Femur (tissue), 1 donor: ENCODE measurements around the gene DNAJC1.
"Not testable (repeated sequence)": the region's sequence is repeated elsewhere in the genome, so short reads cannot be mapped to it uniquely, and the experiment has no call there.

Experiments
- DNase-seq: peaks from one replicate; pipeline ENCODE4 v3.0.0-alpha.2; 2017

The DNAJC1 gene, protein sequence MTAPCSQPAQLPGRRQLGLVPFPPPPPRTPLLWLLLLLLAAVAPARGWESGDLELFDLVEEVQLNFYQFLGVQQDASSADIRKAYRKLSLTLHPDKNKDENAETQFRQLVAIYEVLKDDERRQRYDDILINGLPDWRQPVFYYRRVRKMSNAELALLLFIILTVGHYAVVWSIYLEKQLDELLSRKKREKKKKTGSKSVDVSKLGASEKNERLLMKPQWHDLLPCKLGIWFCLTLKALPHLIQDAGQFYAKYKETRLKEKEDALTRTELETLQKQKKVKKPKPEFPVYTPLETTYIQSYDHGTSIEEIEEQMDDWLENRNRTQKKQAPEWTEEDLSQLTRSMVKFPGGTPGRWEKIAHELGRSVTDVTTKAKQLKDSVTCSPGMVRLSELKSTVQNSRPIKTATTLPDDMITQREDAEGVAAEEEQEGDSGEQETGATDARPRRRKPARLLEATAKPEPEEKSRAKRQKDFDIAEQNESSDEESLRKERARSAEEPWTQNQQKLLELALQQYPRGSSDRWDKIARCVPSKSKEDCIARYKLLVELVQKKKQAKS

DNA sequence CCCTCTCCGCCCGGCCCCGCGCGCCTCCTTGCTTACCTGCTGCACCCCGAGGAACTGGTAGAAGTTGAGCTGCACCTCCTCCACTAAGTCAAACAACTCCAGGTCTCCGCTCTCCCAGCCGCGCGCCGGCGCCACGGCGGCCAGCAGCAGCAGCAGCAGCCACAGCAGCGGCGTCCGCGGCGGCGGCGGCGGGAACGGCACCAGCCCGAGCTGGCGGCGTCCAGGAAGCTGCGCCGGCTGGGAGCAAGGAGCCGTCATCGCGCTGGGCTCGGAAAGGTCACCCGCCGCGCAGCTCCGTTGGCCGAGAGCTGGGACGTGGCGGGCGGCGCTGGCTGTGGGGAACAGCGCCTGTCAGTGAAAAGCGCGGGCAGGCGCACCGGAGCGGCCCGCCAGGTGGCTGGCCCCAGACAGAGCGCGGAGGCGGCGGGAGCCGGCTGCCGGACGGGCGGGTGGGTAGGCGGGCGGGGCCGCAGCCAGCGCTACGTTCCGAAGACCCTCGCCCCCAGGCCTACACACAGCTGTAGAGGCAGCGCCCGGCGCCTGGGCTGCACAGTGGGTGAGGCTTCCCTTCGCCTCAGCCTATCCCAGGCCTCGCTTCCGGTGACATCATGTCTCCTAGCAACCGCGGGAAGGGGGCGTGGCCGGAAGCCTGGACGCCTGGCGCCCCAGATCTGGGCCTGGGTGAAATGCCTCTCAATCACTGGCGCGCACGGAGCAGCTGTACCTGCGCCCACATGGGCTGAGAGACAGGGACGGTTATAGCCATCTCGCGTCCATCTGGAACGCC is at the start of gene DNAJC1:
TSS of gene DNAJC1 (minus strand) at position 554 of the 787 bp plus-strand sequence. CDS start at position 258, 296 bp downstream.
- peak; percentile 99 for DNase-seq

- no peak for DNase-seq
Observed at GRCh38 chr10:22053048-22053447, 49.5 kb upstream of the DNAJC1 start.

DNA sequence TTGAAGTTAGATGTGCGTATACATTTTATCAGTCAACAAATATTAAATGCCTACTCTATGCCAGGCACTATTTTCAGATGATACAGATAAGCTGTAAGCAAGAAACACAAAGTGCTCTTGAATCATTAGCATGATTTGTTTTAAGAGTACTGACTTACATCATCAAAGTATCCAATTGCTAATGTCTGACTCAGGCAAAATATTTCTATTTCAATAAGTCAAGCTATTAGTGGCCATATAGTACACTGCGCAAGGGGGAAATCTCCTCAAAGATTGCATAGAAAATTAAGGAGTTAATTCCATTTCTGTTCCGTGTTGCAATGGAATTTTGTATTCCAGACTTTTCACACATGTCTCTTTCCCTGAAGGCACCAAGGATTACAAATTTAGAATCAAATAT is 46.1 kb upstream of the DNAJC1 start:
- DNase-seq: no peak

- DNase-seq: no peak
Observed at GRCh38 chr10:22047812-22048211, 44.3 kb upstream of the DNAJC1 start.

- DNase-seq: no peak
Observed at GRCh38 chr10:22043327-22043633, 39.8 kb upstream of the DNAJC1 start.

DNA sequence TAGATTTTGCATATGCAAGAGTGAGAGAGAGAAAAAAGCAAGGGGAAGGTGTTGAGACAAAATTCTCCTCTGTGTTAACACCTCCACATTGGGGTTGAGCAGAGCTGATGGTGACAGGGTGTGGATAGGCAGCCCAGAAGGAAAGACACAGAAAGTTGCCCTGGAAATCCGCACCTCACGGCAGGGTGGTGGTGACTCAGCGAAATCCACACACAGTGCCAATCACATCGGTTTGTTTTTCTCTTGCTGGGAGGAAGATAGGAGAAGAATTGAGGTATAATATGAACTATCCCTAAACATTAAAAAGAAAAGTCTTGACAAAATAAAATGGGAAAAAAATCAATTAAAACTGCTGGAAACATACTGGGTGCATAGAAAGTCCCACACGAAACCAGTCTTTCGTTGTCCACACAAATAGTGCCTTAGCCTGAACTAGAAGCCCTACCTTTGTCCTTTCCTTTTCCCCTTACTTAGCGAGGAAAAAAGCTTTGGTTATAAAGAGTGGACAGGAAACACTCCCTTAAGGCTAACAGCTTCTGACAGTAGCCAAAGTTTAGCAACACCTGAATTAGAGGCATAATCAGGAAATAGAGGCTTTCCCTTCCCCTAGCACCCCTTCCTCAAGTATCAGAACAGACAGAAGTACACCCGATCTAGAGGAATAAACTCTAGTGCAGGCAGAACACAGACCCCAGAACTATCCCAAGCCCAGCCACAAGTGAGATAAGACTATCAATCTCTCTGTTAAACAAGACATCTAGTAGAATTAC is 39.2 kb upstream of the DNAJC1 start:
- DNase-seq: no peak

DNA sequence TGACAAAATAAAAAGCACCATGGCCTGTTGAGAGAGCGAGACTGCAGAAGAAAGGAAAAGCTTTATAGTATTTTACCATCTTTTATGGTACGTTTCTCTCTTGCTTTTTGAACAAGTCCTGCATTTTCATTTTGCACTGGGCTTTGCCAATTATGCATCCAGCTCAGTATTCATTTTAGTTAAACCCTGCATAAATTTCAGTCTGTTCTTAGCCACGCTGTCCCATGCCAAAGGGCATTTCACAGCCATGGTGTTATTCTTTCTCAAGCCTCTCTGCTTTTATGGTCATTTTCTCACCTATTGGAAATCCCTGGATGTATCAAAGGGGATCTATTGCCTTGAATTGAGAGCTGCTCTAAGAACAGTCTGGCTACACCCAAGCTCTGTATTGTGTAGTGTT is 30.8 kb upstream of the DNAJC1 start:
- DNase-seq: no peak

DNA sequence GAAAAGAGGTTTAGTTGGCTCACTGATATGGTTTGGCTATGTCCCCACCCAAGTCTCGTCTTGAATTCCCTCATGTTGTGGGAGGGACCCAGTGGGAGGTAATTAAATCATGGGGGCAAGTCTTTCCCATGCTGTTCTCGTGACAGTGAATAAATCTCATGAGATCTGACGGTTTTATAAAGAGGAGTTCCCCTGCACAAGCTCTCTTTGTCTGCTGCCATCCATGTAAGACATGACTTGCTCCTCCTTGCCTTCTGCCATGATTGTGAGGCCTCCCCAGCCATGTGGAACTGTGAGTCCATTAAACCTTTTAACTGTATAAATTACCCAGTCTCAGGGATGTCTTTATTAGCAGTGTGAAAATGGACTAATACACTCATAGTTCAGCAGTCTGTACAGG is 28.7 kb upstream of the DNAJC1 start:
- not testable (repeated sequence) for DNase-seq

DNA sequence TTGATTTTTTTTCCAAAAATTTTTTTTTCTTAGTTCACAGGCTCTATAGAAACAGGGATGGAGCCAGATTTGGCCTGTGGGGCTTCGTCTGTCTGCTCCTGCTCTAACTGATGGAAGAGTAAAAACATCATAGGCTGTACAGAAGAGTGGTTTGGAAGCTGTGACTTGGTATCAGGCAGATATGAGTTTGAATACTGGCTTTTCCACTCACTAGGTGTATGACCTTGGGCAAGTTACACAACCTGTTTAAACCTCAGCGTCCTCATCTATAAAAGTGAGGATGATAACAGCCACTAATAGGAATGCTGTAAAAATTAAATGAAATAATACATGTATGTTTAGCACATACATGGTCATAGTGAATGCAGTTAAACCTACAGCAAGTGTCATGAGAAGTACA is 26.9 kb upstream of the DNAJC1 start:
- DNase-seq: no peak

DNA sequence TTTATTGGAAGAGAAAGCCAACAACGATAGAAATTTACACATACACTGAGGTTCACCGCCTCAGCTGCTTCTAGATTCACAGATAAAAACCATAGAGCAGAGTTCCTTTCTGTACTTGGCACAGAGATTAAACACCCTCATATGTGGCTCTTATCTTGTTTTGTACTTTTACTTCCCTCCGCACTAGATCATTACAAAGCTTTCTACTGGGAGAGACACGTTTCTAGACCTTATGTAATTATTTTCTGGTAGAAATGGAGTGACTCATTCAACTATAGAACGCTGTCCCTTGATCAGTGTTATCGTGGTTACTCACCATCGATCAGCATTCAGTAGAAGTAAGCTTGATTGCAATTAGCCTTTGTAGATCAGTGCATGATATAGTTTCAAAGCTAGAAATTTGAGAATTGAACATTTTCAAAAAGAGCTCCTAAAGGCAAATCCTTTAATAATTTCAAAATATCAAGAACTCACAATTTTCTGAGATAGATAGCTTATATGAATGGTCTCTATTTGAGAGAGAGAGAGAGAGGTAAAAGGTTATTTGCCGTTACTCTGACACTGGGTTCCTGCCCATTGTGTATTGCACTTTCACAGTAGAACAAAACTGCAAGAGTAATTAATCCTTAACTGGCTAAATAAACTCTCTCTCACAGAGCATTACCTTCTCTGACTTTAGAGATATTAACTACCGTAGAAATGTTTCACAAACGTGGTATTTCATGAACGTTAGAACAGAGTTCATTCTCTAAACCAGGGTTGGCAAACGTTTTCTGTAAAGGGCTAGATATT is 26.1 kb upstream of the DNAJC1 start:
- no peak for DNase-seq

DNA sequence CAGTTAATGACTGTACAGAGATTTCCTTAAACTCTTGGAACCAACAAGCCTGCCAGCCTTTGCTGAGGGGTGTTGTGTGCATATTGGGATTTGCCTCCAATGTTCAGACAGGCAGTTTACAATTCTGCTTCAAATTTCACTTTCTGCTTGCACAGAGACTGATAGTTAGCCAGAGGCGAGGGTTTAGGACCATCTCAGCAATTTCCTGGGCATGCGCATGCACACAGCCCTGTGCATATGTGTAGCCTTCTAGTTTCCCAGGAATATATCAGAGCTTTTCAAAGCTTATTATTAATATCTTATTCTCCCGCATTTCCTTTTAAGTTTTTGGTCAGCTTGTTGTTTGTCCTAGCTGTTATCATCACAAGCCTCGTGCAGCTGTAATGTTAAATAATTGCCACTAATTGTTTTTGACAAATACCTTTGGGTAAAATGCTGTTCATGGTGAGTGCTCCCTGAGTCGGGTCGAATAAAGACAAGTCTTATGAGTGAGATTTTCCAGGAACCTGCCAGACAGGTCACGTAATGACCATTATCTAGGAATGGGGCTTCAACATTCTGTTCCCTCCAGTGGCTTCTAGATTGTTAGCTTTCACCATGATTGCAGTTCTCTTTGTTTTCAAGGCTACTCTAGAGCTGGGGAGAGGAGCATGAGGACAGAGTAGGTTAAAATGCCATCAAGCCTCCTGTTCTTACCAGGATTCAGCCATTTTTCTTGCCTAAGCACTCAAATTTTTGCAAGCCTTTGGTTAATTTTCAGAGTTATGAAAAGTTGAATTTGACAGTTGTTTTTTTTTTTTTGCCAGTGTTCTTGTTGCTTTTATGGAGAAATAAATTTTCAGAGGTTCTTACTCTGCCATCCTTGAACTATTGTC is 24.1 kb upstream of the DNAJC1 start:
- no peak for DNase-seq

GRCh38 chr10:22026287-22026686 is 22.8 kb upstream of the DNAJC1 start:
- no peak for DNase-seq

DNA sequence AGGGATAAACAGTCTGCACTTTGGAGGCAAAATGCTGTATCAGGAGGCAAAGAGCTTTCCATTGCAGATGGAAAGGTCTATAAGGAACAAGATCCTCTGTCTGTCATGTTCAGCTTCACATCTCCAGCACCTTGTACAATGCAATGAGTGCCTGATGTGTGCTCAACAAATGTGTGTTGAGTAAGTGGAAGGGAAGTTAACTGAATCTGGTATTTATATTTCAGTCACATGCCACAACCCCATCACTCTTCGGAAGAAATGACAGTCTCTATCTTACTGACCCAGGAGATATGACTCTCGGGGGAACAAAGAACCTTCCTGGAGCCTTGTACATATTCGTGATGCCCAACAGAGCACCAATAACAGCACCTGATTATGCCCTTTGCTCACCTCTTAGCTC is 20.0 kb upstream of the DNAJC1 start:
- no peak for DNase-seq

GRCh38 chr10:22022257-22023032 is 18.9 kb upstream of the DNAJC1 start:
- DNase-seq: no peak

- DNase-seq: not testable (repeated sequence)
Observed at GRCh38 chr10:22021144-22021543, 17.6 kb upstream of the DNAJC1 start.

DNA sequence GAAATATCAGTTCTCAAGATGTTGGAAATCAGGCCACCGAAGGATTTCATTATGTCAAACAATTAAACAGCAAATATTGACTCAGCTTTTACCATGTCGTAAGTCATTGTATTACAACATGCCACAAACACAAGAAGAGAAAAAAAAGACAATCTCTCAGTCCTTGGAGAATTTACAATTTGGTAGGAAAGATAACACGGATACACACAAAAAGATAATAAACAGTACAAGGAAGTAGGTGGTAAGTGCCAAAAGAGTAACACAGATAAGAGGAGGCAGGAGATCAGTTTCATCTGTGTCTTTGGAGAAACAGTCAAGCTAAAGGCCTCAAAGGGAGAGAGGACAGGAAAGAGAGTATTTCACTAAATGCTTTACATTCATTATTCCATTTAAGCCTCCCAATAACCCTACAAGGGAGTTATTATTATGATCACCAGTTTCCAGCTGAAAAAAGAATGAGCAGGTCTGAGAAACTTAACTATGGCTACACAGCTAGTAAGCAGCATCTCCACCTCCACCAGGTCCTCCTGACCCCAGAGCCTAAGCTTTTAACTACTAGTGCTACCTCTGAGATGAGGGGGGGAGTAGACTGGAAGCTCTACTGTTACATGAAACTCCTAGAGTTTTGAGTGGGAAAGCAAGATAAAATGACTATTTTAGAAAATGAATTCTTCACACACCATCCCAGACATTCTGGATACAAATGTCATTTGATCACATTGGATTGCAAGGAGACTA is 13.9 kb upstream of the DNAJC1 start:
- no peak for DNase-seq

- no peak for DNase-seq
Observed at GRCh38 chr10:22016046-22016705, 12.6 kb upstream of the DNAJC1 start.

GRCh38 chr10:22010973-22011408 is 7.5 kb upstream of the DNAJC1 start:
- no peak for DNase-seq

GRCh38 chr10:22010539-22010938 is 7.0 kb upstream of the DNAJC1 start:
- DNase-seq: no peak
